ENCODE results near the gene DHRS7B.

GRCh38 chr17:21171970-21172510, 45.3 kb downstream of the DHRS7B start:
- no peak for TF ChIP-seq REST (IDR thresholded peaks at IDR 0.05; ENCODE audit: insufficient read depth in 1 of 2, low read depth in 2 of 2, low read length in 2 of 2)
- no peak for TF ChIP-seq SIN3A (IDR thresholded peaks at IDR 0.05; ENCODE audit: borderline replicate concordance, insufficient read depth, low read length)
